ENCODE data around the gene ZBTB17.
"Not testable (repeated sequence)": the region's sequence is repeated elsewhere in the genome, so short reads cannot be mapped to it uniquely, and the experiment has no call there.

ZBTB17 gene

DNA sequence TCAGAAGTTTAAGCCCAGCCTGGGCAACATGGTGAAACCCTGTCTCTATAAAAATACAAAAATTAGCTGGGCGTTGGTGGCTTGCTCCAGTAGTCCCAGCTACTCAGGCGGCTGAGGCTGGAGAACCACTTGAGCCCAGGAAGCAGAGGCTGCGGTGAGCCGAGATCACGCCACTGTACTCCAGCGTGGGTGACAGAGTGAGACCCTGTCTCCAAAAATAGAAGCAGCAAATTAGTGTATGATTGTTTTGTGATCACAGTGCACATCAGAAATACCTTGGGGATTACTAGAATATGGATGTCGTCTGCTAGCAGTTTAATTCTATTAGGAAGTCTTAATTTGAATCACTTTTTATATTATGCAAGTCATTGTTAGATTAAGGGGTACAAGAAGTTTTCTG, 59.0 kb downstream of the ZBTB17 start:
- H3K4me1 ChIP-seq (ENCODE audit: insufficient read depth, low read length): no peaks in the 10 kb centered on the region; the same call in 1 of the 2 replicates
- H3K9me3 ChIP-seq (ENCODE audit: control insufficient read depth, insufficient read depth, low read length): no peaks in the 10 kb centered on the region
- no peaks in the 10 kb centered on the region; the same call in 1 of the 2 replicates for H3K36me3 ChIP-seq (ENCODE audit: insufficient read depth, low read length)
- H3K9ac ChIP-seq (ENCODE audit: low read depth, low read length): no peak overlapping the region

DNA sequence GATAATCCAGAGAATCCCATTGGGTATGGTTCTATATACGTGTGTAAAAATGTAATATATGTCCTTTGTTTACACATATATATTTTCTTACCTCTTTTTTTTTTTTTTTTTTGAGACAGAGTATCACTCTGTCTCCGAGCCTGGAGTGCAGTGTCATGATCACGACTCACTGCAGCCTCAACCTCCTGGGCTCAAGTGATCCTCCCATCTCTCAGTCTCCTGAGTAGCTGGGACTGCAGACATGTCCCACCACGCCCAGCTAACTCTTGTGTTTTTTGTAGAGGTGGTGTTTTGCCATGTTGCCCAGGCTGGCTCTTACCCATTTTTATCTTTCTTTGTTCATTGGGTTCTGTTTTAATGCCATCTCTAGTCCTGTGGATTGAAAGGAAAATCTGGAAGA, 59.5 kb downstream of the ZBTB17 start:
- no peak overlapping the region for H3K9ac ChIP-seq (ENCODE audit: low read depth, low read length)
- H3K9me3 ChIP-seq (ENCODE audit: control insufficient read depth, insufficient read depth, low read length): no peaks in the 10 kb centered on the region
- H3K4me1 ChIP-seq (ENCODE audit: insufficient read depth, low read length): no peaks in the 10 kb centered on the region; the same call in 1 of the 2 replicates
- no peaks in the 10 kb centered on the region; the same call in 1 of the 2 replicates for H3K36me3 ChIP-seq (ENCODE audit: insufficient read depth, low read length)

- no peak overlapping the region for H3K9ac ChIP-seq (ENCODE audit: low read depth, low read length)
- no peaks in the 10 kb centered on the region; the same call in 1 of the 2 replicates for H3K4me1 ChIP-seq (ENCODE audit: insufficient read depth, low read length)
- H3K9me3 ChIP-seq (ENCODE audit: control insufficient read depth, insufficient read depth, low read length): no peaks in the 10 kb centered on the region
- no peaks in the 10 kb centered on the region; the same call in 1 of the 2 replicates for H3K36me3 ChIP-seq (ENCODE audit: insufficient read depth, low read length)
Observed at GRCh38 chr1:15915991-15916390, 59.9 kb downstream of the ZBTB17 start.

DNA sequence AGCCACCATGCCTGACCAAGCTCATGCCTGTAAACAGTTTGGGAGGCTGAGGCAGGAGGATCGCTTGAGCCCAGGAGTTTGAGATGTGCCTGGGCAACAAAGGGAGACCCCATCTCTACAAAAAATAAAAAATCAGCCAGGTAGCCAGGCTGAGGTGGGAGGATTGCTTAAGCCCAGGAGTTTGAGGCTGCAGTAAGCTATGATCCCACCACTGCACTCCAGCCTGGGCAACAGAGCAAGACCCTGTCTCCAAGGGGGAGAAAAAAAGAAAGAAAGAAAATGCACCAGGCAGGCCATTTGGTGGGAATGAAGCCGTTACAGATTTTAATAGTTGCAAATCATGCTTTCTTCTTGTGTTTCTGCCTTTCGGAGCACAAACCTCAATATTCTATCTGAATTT, 62.3 kb downstream of the ZBTB17 start:
- not testable (repeated sequence) for H3K9me3 ChIP-seq (ENCODE audit: control insufficient read depth, insufficient read depth, low read length); H3K36me3 ChIP-seq (ENCODE audit: insufficient read depth, low read length); H3K4me1 ChIP-seq (ENCODE audit: insufficient read depth, low read length); H3K9ac ChIP-seq (ENCODE audit: low read depth, low read length)

- H3K36me3 ChIP-seq (ENCODE audit: insufficient read depth, low read length): no peaks in the 10 kb centered on the region; the same call in 1 of the 2 replicates
- no peaks in the 10 kb centered on the region for H3K9me3 ChIP-seq (ENCODE audit: control insufficient read depth, insufficient read depth, low read length)
- H3K9ac ChIP-seq (ENCODE audit: low read depth, low read length): no peak overlapping the region
- H3K4me1 ChIP-seq (ENCODE audit: insufficient read depth, low read length): no peaks in the 10 kb centered on the region
Observed at GRCh38 chr1:15911927-15912326, 64.0 kb downstream of the ZBTB17 start.

DNA sequence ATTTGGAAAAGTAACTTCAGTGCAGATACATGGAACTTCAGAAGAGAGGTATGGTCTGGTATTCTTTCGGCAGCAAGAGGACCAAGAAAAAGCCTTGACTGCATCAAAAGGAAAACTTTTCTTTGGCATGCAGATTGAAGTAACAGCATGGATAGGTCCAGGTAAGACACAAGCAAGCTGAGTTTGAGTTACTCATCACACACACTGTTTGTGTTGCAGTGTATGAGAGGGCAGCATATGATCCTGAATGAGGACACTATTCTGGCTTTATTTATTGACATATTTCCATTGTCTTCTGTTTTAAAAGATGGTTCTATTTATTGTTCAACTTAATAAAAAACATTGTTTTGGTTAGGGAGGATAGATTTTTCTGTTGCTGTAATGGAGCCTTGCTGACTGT, 64.8 kb downstream of the ZBTB17 start:
- Histone ChIP-seq H3K36me3 (ENCODE audit: insufficient read depth, low read length) (no peaks in the 10 kb centered on the region; the same call in none of the 2 replicates), H3K4me1 (ENCODE audit: insufficient read depth, low read length) (no peaks in the 10 kb centered on the region), H3K9ac (ENCODE audit: low read depth, low read length) (no peak overlapping the region)

DNA sequence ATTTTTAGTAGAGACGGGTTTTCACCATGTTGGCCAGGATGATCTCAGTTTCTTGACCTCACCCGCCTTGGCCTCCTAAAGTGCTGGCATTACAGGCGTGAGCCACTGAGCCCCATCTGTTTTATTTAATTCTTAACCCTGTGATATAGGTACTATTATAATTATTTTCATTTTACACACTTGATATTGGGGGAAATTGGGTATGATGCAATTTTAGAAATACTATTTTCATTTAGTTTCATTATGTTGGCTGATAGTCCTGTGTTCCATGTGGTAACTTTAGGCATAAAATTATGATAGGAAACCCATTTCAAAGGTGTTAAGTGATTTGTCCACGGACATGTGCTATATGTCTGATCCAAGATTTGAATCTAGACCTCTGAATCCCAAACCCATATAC, 67.3 kb downstream of the ZBTB17 start:
- Histone ChIP-seq H3K9me3 (ENCODE audit: control insufficient read depth, insufficient read depth, low read length) (no peaks in the 10 kb centered on the region), H3K4me1 (ENCODE audit: insufficient read depth, low read length) (no peaks in the 10 kb centered on the region), H3K36me3 (ENCODE audit: insufficient read depth, low read length) (no peaks in the 10 kb centered on the region; the same call in none of the 2 replicates), H3K9ac (ENCODE audit: low read depth, low read length) (no peak overlapping the region)

More for the DNA sequence above, 64.8 kb downstream of the ZBTB17 start:
- H3K9me3 ChIP-seq (ENCODE audit: control insufficient read depth, insufficient read depth, low read length): no peaks in the 10 kb centered on the region

DNA sequence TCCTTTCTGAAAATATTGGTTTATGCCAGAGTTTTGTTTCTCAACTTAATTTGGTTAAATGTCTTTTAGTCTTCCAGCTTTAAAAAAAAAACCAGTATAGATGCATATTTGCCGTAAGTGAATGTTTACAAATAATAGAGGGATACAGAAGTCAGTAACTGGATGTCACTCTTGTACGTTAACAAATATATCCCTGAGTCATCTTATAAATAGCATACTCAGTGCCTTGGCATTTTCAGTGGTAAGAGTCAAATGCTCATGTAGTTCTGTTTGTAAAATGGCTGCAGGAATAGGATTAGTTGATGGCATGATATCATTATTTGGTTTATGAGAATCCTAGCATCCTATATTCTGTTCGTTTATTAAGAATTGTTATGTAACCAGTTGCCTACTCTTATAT, 73.0 kb downstream of the ZBTB17 start:
- peaks cover 20% of the 10 kb centered on the region for H3K4me1 ChIP-seq (ENCODE audit: insufficient read depth, low read length)
- H3K9ac ChIP-seq (ENCODE audit: low read depth, low read length): no peak overlapping the region
- H3K36me3 ChIP-seq (ENCODE audit: insufficient read depth, low read length): no peaks in the 10 kb centered on the region; the same call in 1 of the 2 replicates

DNA sequence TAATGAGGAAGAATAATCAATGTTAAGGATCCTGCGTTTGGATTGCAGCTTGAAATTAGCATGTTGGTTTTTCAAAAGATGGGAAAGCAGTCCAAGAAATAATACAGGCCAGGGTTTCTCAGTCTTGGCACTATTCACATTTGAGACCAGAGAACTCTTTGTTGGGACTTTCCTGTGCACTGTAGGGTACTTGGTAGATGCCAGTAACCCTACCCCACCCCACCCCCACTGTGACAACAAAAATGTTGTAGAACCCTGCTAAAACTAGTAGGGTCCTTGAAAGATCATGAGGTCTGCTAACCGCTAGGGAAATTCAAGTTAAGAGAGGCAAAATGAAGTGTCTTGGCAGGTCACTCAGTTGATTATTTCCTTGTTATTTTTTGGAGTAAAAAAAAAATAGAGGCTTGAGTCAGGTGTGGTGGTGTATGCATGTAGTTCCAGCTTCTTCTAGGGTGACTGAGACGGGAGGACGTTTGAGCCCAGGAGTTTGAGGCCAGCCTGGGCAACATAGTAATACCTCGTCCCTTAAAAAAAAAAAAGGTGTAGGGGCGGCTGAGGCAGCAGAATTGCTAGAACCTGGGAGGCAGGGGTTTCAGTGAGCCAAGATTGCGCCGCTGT, 75.1 kb downstream of the ZBTB17 start:
- Histone ChIP-seq H3K9ac (ENCODE audit: low read depth, low read length) (no peak overlapping the region), H3K36me3 (ENCODE audit: insufficient read depth, low read length) (no peaks in the 10 kb centered on the region), H3K4me1 (ENCODE audit: insufficient read depth, low read length) (peaks cover 24% of the 10 kb centered on the region), H3K9me3 (ENCODE audit: control insufficient read depth, insufficient read depth, low read length) (no peaks in the 10 kb centered on the region)

More for the DNA sequence above, 73.0 kb downstream of the ZBTB17 start:
- no peaks in the 10 kb centered on the region for H3K9me3 ChIP-seq (ENCODE audit: control insufficient read depth, insufficient read depth, low read length)

DNA sequence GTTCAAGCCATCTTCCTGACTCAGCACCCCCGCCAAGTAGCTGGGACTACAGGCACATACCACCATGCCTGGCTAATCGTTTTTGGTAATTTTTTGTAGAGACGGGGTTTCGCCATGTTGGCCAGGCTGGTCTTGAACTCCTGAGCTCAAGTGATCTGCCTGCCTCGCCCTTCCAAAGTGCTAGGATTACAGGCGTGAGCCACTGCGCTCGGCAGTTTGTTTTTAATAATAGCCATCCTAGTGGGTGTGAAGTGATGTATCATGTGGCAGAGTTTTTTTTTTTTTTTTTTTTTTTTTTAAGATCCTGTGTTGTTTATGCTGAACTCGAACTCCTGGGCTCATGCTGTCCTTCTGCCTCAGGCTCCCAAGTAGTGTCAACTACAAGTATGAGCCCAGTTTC, 76.6 kb downstream of the ZBTB17 start:
- Histone ChIP-seq H3K36me3 (ENCODE audit: insufficient read depth, low read length) (no peaks in the 10 kb centered on the region), H3K9ac (ENCODE audit: low read depth, low read length) (no peak overlapping the region), H3K4me1 (ENCODE audit: insufficient read depth, low read length) (peaks cover 24% of the 10 kb centered on the region), H3K9me3 (ENCODE audit: control insufficient read depth, insufficient read depth, low read length) (no peaks in the 10 kb centered on the region)

DNA sequence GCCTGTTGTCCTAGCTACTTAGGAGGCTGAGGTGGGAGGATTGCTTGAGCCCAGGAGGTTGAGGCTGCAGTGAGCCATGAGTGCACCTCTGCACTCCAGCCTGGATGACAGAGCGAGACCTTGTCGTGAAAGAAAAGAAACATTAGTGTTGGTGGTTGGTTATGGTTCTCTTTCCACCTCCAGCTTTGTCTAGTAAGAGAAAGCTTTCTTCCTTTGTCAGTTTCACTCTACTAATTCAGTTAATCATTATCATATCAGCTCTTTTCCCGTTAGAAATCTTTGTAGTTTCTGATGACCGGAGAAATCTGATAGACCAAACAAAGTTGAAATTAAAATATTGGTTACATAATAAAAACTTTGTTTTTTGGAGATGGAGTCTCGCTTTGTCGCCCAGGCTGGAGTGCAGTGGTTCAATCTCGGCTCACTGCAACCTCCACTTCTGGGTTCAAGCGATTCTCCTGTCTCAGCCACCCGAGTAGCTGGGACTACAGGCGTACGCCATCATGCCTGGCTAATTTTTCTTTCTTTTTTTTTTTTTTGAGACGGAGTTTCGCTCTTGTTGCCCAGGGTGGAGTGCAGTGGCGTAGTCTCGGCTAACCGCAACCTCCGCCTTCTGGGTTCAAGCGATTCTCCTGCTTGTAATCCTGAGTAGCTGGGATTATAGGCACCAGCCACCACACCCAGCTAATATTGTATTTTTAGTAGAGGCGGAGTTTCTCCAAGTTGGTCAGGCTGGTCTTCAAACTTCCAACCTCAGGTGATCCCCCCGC, 78.9 kb downstream of the ZBTB17 start:
- H3K9ac ChIP-seq (ENCODE audit: low read depth, low read length); H3K36me3 ChIP-seq (ENCODE audit: insufficient read depth, low read length); H3K9me3 ChIP-seq (ENCODE audit: control insufficient read depth, insufficient read depth, low read length): not testable (repeated sequence)
- peaks cover 28% of the 10 kb centered on the region for H3K4me1 ChIP-seq (ENCODE audit: insufficient read depth, low read length)

- H3K9ac ChIP-seq (ENCODE audit: low read depth, low read length): no peak overlapping the region
- H3K36me3 ChIP-seq (ENCODE audit: insufficient read depth, low read length): no peaks in the 10 kb centered on the region
- no peaks in the 10 kb centered on the region for H3K9me3 ChIP-seq (ENCODE audit: control insufficient read depth, insufficient read depth, low read length)
- H3K4me1 ChIP-seq (ENCODE audit: insufficient read depth, low read length): peaks cover 20% of the 10 kb centered on the region
Observed at GRCh38 chr1:15895233-15895632, 80.7 kb downstream of the ZBTB17 start.

GRCh38 chr1:15892857-15893599, 82.9 kb downstream of the ZBTB17 start:
- not testable (repeated sequence) for H3K9me3 ChIP-seq (ENCODE audit: control insufficient read depth, insufficient read depth, low read length); H3K36me3 ChIP-seq (ENCODE audit: insufficient read depth, low read length); H3K9ac ChIP-seq (ENCODE audit: low read depth, low read length)
- H3K4me1 ChIP-seq (ENCODE audit: insufficient read depth, low read length): peaks cover 10% of the 10 kb centered on the region
